HG03575 (cell line): ENCODE data around the gene ATAT1.
"Not testable (repeated sequence)": the region's sequence is repeated elsewhere in the genome, so short reads cannot be mapped to it uniquely, and the experiment has no call there.

Experiments
- ATAC-seq: cut with Tn5 transposase; IDR thresholded peaks from one replicate; pipeline ENCODE4 v1.9.1; 2021; ENCODE audit not compliant: unreplicated experiment, insufficient number of reproducible peaks, low FRiP score; ENCODE audit errors: extremely low read depth

ATAT1 gene

GRCh38 chr6:30645989-30646388 is 19.3 kb downstream of the ATAT1 start:
- ATAC-seq: no peak

GRCh38 chr6:30646450-30647241 is 20.0 kb downstream of the ATAT1 start, which contains the start of gene C6orf136:
Gene C6orf136 (plus strand): TSS chr6:30647133. CDS start chr6:30647232, 99 bp downstream.
- ATAC-seq: no peak

GRCh38 chr6:30647242-30648116 is 20.8 kb downstream of the ATAT1 start:
- ATAC-seq: no peak

- ATAC-seq: no peak
Measured at GRCh38 chr6:30651143-30651542, 24.5 kb downstream of the ATAT1 start.

DNA sequence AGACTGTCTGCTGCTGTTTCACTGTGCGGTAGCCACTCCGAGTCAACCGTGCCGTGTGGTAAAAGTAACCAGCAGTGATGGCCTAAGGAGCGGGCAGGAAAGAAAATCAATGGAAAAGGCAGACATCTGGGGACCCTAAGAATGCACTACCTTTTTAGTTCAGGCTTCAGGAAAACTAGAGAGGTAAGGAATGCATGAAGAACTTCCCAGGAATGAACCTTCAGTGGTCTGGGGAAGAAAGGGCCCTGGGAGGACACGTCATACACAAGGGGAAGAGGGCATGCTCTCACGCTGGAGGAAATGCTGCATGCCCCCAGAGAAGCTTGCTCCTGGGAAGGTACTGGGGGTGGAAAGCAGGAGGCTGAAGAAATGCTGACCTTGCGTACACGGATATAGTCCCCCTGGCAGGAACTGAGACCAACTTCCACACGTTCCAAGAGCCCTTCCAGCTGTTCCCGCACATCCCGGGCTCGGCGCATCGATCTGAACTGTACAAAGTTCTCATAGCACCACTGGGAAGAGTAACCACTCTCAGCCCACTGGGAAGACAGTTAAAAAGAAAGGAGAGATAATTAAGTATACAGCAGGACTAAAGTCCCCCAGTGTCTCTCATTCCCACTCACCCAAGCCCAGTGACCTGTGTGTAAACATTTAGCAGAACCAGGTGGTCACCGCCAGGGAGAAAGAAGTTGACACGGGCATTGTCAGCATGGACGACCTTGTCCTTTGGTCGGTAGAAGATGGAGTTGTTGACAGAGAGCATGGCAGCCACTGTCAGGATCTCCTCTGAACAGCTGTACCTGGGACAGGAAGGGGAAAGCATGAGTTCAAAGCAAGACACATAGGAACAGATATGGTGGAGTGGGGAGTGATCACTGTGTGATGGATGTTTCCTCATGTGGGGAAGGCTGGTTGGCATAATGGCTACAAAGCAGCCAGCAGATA is 28.4 kb downstream of the ATAT1 start:
- ATAC-seq: no peak

- no peak for ATAC-seq
Measured at GRCh38 chr6:30655743-30656094, 29.0 kb downstream of the ATAT1 start.

DNA sequence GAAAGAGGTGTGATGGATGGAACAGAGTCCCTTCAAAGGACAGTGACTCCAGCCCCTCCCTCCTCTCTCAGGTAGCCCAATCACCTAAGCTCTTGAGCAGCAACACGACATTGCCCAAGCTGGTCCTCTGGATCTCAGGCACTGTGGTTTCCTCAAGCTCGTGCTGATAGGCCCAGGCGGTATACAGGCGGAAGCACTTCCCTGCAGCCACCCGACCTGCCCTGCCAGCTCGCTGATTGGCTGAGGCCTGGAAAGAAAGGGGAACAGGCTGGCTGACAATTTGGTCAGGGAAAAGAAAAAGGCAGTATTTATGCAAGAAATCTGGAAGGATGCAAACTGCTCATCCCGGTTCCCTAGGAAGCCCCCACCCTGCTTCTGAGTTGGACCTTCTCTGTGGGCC is 29.8 kb downstream of the ATAT1 start:
- ATAC-seq: no peak

GRCh38 chr6:30657454-30657853 is 30.8 kb downstream of the ATAT1 start:
- ATAC-seq: no peak

DNA sequence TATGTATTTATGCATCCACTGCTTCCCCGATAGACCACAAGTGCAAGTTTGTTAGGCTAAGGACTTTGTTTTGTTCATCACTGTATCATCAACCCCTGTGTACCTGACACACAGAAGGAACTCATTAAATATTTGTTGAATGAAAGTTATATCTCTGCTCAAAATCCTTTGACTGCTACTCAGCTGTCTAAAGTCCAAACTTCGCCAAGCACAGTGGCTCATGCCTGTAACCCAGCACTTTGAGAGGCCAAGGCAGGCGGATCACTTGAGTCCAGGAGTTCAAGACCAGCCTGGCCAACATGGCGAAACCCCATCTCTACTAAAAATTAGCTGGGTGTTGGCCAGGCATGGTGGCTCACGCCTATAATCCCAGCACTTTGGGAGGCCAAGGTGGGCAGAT is 31.2 kb downstream of the ATAT1 start:
- ATAC-seq: not testable (repeated sequence)

DNA sequence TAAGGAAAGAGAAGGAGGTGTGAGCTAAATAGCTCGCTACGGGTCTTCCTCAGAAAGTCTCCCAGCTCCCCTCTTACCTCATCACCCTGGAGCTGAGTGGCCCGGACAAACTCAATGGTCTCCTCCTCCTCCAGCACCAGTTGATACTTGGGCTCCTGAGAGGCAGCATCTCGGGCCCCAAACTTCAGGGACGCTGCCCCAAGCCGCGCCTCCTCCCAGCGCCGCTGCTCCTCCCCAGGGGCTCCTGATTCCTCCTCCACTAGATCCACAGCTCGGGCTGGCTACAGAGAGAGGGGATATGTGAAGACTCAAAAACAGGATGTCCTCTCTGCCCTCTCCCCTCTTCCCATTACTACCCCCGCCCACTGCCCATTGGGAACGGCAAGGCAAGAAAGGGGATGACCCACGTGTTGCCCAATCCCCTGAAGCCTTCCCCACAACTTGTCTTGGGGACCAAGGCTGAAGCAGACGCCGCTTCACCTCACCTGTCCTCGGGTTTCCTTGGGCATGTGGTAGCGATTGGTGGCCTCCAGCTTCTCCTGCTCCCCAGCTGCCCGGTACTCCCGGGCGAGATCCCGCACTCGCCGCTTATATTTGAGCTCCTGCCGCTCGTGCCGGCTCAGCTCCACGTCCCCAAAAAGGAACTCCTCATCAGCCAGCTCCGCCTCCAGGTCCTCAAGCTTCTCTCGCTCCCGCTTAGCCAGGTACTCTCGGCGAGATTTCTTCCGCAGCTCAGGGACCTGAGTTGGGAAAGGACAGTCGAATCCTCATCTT is 38.5 kb downstream of the ATAT1 start:
- no peak for ATAC-seq

DNA sequence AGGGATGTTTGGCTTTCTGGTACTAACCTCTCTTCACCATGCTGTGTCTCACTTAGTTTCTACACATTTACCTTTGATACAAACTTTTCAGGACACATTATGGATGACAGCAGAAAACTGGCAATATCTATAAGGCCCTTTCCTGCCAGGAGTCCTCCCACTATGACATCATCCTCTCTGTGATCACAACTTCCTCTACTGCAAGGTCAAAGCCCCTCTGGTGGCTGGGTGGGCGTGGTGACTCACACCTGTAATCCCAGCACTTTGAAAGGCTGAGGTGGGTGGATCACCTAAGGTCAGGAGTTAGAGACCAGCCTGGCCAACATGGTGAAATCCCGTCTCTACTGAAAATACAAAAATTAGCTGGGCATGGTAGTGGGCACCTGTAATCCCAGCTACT is 39.6 kb downstream of the ATAT1 start:
- not testable (repeated sequence) for ATAC-seq

DNA sequence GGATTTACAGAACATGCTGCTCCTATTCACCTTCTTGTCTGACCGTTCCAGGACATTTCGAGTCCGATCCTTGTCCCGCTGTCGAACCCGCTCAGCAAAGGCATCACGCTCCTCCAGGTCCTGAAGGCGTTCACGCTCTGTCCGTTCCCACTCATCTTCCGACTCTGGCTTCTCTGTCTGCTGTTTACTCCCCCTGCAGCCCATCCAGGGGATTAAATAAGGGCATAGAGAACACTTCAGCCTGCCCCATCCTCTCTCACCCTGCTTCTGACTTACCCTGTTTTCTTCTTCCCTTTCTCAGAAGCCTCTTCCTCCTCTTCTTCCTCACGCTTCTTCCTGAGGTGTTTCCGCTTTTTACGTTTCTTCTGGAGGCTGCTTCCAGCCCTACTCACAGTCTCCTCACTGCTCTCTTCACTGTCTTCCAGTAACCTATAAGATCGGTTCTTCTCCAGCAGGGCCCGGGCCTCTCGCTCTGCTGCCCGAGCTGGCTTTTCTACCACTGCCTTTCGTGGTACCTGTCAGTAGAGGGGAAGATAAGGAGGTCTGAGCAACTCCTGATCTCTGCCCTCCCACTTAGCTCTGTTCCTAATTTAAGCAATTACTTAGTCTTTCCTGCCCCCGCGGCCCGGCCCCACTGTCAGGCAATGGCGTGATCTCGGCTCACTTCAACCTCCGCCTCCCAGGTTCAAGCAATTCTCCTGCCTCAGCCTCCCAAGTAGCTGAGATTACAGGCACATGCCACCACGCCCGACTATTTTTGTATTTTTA is 44.3 kb downstream of the ATAT1 start:
- no peak for ATAC-seq

DNA sequence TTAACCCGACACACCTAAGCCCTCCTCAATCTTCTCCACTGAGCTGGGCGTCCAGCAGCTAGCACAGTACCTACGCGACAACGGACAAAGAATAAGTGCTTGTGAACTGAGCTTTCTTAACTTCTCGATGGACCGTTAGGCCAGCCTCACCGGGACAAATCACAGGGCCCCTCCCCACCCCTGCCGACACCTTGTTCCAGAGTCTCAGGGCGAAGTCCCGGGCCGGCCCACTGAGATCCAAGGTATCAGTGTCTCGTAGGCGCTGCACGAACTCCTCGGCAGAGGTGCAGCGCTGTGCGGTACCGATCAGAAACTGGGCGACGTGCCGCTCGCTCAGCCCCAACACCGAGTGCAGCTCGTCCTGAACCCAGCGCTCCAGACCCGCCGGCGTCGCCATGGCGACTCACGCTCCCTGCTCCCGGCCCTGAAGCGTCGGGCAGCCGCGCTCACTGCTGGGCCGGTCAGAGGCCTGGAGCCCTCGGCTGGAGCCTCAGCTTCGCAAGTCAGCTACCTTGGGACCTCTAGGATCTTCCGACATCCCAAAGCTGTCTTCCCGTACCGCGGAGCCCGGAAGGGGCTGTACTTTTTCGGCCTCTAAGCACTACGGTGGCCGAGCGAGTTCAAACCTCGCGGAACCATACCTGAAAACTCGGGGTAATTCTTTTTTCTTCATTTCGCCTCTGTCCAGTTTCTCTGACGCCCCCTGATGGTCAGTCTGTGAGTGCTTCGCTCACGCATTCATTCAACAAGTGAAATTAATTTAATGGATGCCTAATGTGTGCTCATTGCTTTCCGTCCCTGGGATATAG is 46.0 kb downstream of the ATAT1 start, which contains the start of gene DHX16:
TSS of gene DHX16 (minus strand) at position 562 of the 809 bp plus-strand sequence. CDS start at position 397, 165 bp downstream.
- ATAC-seq: no peak

- ATAC-seq: no peak
Measured at GRCh38 chr6:30676660-30677285, 50.1 kb downstream of the ATAT1 start.

DNA sequence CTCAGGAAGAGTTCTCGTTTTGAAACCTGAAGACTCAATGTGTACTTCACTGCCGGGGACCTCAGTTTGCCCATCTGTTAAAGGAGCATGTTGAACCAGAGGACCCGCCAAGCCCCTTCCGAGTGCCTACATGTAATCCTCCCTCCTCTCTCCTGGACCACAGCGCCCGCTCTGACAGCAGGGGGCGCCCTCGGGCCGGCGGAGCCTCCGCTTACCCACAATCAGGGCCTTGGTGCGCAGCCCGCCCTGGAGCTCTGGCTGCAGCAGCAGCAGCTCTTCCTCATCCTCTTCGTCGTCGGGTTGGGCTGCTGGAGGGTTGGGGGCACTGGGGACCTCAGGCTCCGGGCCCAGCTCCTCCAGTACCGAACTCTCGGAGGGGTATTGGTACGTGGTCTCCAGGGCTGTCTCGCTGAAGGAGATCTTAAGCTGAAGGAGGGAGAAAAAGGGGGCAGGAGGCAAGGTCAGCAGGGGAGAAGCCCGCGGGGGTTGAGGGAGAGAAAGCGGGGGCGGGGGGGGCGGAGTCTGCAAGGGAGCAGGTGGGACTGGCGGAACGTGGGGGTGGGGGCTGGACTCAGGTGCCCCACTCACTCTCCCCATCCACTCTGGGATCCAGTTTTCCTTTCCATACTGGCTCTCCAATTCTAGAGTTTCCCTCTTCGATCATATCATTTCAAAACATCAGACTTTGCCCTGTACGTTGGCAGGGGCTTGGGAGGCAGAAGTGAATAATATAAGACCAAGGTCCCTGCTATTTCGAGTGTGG is 52.5 kb downstream of the ATAT1 start:
- ATAC-seq: no peak
